IPS-NIHi11 (cell line): ENCODE data around the gene RSPH10B.
"Not testable (repeated sequence)": the region's sequence is repeated elsewhere in the genome, so short reads cannot be mapped to it uniquely, and the experiment has no call there.

Experiments
- DNase-seq: peaks from one replicate; pipeline ENCODE4 v3.0.0; 2012; ENCODE audit warnings: mixed read lengths, low spot score

The RSPH10B gene

DNA sequence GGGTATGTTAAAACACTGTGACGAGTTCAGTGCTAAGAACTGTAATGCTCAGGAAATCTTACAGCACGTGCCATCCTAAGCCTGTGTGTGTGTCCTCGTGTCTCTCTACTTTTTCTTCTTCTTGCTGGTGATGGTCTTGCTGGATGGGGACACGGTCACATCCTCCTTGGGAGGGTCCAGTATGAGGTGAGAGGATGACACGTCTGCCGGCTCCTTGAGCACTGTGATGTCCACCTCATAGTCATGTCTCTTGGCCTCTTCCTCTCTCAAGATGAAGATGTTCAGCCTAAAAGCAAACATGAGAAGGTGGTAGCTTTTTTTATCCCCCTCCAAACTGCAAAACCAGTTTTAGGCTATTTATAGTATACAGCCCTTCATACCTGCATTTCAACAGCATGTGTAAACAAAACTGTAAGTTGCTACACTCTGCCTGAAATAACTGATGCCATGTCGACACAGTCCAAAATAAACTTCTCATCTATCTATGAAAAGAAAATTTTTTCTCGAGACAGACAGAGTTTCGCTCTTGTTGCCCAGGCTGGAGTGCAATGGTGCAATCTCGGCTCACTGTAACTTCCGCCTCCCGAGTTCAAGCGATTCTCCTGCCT, 44.1 kb downstream of the RSPH10B start:
- not testable (repeated sequence) for DNase-seq

DNA sequence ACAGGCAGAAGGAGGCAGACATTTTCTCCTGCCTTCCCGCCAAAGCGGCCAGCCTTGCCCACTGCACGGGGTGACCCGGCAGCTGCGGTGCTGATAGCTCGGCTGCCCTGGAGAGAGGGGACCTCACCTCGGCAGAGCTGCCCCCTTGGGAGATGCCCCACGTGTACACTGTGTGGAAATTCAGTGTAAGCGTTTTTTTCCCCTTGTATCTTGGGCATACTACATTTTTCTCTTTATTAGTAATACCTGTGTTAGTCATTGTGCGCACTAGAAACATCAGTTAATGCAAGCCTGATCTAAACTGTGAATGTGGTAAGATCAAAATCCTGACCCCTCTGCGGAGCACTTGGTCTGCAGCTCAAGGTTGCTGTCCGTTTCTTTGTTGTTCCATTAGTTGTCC, 45.9 kb downstream of the RSPH10B start:
- DNase-seq: not testable (repeated sequence)

DNA sequence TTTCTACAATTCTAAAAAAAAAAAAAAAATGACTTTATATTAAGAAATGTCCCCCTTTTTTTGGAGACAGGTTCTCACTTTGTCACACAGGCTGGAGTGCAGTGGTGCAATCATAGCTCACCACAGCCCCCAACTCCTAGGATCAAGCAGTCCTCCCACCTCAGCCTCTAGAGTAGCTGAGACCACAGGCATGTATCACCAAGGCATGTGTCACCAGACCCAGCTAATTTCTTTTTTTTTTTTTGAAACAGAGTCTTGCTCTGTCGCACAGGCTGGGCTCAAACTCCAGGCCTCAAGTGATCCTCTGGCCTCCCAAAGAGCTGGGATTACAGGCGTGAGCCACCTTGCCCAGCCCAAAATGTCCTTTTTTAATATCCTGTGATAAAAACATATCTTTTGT, 46.3 kb downstream of the RSPH10B start:
- not testable (repeated sequence) for DNase-seq

DNA sequence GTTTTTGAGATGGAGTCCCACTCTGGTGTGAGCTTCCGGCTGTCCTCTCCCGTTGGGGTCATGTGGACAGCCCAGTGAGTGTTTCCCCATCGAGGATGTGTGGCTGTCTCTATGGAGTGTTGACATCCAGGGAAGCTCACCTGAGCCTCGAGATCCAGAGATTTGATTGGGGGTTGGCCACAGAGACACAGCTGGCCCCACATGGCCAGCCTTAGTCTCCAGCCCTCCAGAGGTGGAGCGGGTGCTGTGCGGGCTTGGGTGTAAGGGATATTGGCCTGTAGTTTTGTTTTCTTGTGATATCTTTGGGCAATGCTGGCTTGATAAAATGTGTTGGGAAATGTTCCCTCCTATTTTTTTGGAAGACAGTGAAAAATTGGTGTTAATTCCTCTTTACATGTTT, 54.0 kb downstream of the RSPH10B start:
- not testable (repeated sequence) for DNase-seq

DNA sequence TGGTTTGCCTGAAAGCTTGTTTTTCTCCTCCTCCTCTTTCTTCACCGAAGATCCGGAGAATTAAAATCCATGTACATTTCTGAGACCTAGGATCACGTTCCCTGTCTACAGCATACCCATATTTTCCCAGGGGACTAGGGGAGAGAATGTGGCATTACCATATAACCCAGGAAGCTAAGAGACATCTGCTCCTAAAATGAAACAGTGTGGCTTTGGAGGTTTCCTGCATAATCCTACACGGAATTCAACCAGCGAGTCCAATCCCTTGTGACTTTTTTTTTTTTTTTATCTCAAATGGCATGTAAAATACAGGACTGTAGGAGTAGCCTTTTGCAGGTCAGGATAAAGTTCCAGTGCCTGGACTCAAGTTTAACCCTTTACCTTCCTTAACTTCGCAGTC, 61.7 kb downstream of the RSPH10B start:
- DNase-seq: not testable (repeated sequence)

DNA sequence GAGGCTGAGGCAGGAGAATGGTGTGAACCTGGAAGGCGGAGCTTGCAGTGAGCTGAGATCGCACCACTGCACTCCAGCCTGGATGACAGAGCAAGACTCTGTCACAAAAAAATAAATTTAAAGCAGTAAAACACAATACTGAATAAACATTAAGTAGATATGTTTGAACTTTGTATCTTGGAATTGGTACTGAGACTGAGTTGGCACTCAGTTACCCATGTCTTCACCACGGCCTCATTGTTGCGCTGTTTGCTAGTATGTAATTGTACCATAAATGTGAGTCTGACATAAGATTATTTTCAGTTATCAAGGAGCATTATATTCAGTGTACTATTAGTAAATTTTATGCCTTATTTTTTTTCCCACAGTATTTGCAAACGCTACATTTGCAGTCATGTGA, 65.8 kb downstream of the RSPH10B start:
- DNase-seq: not testable (repeated sequence)

DNA sequence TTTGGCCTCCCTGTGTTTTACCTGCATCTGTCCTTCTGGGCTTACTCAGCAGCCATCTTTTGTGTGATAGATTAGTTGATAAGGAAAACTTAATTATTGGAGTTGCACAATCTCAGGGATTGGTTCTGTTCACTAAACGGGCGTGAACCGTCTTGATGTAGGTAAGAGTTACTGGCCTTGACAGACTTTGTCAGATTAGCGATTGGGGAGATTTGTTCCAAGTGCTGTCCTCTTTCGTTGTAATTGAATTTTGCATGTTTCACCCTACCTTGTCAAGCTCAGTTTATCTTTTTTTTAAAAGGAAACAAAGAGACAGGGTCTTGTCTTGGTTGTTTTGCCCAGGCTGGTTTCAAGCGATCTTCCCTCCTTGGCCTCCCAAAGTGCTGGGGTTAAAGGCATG, 67.5 kb downstream of the RSPH10B start:
- not testable (repeated sequence) for DNase-seq

DNA sequence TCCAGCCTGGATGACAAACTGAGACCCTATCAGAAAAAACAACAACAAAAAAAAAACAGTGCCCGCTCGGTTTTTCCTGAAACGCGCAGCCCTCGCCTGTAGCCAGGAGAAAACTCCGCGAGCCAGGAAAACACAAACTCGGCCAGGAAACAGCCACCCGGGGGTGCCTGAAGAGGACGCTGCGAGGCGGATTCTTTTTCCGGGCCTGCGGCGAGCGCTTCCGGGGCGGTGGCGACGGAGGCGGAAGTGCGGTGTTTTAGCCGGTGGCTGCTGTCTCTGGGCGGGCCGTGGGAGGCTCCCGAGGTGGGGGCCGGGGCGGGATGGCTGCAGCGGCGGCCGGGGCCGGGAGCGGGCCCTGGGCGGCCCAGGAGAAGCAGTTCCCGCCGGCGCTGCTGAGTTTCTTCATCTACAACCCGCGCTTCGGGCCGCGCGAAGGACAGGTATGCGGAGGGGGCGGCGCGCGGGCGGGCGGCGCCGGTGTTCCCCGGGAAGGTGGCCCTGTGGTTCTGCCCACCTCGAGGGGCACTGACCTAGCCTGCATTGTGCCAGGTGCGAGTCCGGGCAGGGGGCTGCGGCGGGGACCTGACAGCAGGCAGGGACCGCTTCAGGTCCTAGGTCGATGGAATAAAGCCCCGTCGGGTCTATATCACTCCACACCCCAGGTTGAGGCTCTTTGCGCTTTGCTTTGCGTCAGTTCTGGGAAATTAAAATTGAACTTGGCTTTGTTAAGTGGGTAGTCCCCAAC, 71.8 kb downstream of the RSPH10B start, which contains the start of gene CCZ1:
CCZ1 (plus strand) TSS at position 254 of the 745 bp plus-strand sequence; CDS start at position 321, 67 bp downstream.
- DNase-seq: not testable (repeated sequence)

DNA sequence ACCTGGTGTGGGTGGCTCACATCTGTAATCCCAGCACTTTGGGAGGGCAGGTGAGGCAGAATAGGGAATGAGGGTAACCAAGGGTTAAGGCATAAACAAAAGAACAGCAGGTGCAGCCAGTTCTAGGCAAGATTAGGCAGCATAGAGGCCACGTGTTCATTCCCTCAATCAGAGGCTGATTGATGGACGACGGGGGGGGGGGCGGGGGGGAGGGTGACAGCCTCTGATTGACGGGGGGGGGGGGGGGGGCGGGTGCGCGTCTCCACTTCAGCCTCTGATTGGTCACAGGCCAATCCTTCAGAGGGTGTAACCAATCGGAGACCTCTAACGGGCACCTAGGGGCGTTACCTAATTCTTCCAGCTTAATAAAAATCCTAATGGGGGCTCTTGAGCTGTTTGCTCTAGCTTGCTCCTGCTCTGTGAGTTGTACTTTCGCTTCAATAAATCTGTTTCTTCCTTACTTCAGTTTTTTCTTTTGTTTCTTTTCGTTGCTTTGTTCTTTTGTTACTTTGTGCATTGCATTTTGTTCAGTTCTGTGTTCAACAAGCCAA, 73.0 kb downstream of the RSPH10B start:
- not testable (repeated sequence) for DNase-seq

DNA sequence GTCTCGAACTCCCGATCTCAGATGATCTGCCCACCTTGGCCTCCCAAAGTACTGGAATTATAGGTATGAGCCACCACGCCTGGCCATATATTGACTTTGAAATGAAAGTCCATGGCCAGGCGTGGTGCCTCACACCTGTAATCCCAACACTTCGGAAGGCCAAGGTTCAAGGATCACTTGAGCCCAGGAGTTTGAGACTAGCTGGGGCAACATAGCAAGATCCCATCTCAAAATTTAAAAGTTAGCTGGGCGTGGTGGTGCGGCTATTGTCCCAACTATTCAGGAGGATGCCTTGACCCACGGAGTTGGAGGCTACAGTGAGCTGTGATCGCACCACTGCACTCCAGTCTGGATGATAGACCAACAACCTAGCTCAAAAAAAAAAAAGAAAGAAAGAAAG, 78.0 kb downstream of the RSPH10B start:
- DNase-seq: no peak

DNA sequence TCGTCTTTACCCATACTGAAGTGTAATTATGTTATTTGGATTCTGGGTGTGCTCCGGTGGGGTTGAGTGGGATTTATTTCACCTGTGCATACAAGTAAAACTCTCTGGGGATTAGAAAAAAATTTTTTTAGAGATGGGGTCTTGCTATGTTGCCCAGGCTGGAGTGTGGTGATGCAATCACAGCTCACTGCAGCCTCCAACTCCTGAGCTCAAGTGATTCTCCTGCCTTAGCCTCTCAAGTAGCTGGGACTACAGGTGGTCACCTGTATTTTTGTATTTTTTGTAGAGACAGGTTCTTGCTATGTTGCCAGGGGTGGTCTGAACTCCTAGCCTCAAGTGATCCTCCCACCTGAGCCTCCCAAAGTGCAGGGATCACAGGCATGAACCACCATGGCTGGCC, 80.2 kb downstream of the RSPH10B start:
- not testable (repeated sequence) for DNase-seq

DNA sequence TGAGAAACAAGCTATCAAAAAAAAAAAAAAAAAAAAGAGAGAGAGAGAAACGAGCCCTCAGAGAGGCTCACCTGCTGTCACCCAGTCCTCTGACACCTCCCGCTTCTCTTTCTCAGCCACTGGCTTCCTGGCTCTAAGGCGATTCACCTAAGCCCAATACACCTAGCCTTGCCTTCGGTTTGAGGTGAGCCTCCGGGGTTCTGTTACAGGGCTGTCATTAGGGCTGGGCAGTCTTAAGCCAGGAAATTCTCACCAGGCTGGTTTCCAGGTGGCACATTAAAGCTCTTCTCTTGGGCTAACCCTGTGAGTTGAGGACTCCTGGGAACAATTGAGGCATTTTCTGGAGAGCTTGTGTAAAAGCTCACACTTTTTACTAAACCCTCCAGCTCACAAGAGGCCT, 82.5 kb downstream of the RSPH10B start:
- DNase-seq: not testable (repeated sequence)

DNA sequence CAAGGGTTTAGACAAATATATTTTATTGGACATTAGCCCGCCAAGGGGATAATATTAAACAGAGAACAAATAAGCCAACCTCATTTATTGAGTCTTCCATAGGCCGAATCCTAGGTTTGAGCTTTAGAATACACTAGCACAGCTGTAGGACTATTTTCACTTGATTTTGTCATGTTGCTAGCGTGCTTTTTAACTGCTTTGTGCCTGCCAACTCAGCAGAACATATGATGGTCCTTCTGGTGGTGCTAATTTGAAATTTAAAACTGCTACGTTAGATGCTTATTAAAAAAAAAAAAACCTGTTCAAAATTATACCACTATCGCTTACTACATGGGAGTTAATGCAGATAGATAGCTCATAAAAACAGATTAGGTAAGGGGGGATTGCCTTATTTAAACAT, 86.1 kb downstream of the RSPH10B start:
- not testable (repeated sequence) for DNase-seq

DNA sequence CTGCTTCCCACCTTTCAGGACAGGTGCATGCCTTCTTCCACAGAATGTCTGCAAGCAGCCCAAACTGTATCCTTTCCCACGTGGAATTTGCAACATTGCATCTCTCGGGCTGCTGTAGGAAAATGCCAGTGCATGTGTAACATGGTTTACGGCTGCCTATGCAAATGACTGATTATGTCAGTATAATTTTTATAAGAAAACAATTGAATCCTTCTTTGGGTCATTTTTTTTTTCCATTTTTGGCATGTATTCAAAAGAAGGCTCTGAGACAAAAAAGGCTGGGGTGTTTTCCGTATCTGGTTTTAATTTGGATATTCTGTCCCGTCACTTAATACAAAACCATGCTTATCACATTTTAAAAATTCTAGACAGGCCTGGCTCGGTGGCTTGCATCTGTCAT, 90.4 kb downstream of the RSPH10B start:
- not testable (repeated sequence) for DNase-seq

DNA sequence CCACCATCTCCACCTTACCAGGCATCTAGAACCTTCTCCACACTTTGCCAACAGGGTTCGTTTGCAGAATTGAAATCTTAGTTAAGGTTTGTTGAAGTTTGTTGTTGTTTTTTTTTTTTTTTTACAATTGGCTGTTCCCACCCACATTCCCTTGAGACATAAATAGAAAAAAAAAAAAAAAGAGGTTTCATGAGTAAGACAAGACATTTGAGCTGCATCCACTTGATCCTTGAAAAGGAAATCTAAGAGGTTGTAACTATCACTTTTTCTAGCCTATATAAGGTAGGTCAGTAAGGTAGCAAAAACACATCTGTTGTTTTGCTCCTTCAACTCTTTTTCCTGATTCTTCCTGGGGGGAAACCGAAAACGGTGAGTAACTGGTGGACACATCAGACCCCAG, 90.9 kb downstream of the RSPH10B start:
- DNase-seq: not testable (repeated sequence)
